Hematopoietic multipotent progenitor cell treated with erythropoietin and hydrocortisone succinate and interleukin-3 and kit ligand, for 17 days (in vitro differentiated cells): Measurements from ENCODE around the gene NCLN.
"Not testable (repeated sequence)": the region's sequence is repeated elsewhere in the genome, so short reads cannot be mapped to it uniquely, and the experiment has no call there.

Experiments used
- DNase-seq: peaks from one replicate; pipeline ENCODE4 v3.0.0-alpha.2; 2015; ENCODE audit warnings: low spot score

The NCLN gene

DNA sequence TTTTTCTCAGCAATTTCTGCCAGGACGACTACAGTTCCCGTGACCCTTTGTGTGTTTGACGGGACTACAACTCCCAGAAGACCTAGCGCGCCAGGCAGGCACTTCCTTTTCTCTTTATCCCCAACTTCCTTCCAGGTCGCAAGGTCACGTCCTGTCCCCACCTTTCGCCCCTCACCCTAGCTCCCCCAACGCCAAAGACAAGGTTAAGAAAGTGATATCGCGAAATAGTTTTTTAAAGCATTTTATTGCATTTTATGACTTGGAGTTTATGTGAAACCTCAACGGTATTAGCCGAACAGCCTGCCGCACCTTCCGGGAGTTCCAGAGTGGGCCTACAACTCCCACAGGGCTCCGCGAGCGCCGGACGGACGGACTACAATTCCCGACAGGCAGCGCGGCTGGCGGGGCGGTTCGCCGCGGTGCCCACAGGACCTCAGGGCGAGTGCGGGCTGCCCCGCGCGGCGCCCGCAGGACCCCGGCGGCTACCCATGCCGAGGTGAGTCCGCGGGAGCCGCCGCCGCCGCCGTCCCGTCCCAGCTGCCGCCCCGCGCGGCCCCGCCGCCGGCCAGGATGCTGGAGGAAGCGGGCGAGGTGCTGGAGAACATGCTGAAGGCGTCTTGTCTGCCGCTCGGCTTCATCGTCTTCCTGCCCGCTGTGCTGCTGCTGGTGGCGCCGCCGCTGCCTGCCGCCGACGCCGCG is at the start of gene NCLN:
TSS of gene NCLN (plus strand) at position 470 of the 699 bp plus-strand sequence. CDS start at position 571, 101 bp downstream.
- DNase-seq = peak; percentile 96

DNA sequence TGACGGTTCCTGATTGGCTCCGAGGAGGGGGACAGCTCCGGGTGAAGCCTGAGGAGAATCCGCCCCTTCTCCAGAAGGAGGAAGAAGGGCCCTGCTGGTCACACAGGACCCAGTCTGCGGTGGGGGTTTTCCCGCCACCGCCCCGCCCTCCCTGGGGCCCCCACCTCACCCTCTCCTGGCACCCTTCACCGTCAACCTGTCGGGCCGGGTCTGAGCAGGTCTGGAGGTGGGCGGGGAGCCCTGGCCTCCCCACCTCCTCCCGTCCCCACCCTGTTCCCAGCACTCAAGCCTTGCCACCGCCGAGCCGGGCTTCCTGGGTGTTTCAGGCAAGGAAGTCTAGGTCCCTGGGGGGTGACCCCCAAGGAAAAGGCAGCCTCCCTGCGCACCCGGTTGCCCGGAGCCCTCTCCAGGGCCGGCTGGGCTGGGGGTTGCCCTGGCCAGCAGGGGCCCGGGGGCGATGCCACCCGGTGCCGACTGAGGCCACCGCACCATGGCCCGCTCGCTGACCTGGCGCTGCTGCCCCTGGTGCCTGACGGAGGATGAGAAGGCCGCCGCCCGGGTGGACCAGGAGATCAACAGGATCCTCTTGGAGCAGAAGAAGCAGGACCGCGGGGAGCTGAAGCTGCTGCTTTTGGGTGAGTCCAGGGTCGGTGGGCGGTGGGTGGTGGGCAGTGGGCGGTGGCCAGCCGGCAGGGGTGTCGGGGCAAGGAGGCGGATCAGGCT is 49.6 kb upstream of the NCLN start, which contains the start of gene GNA15:
TSS of gene GNA15 (plus strand) at position 73 of the 723 bp plus-strand sequence. CDS start at position 491, 418 bp downstream.
- peak; percentile 12 for DNase-seq

- DNase-seq = no peak
These were observed 49.1 kb upstream of the NCLN start for GRCh38 chr19:3136684-3137055.

GRCh38 chr19:3137119-3137518 is 48.6 kb upstream of the NCLN start:
- no peak for DNase-seq

GRCh38 chr19:3138268-3138667 is 47.5 kb upstream of the NCLN start:
- no peak for DNase-seq

- no peak for DNase-seq
These were observed 45.1 kb upstream of the NCLN start for GRCh38 chr19:3140667-3141038.

- no peak for DNase-seq
These were observed 43.4 kb upstream of the NCLN start for GRCh38 chr19:3142292-3142670.

DNA sequence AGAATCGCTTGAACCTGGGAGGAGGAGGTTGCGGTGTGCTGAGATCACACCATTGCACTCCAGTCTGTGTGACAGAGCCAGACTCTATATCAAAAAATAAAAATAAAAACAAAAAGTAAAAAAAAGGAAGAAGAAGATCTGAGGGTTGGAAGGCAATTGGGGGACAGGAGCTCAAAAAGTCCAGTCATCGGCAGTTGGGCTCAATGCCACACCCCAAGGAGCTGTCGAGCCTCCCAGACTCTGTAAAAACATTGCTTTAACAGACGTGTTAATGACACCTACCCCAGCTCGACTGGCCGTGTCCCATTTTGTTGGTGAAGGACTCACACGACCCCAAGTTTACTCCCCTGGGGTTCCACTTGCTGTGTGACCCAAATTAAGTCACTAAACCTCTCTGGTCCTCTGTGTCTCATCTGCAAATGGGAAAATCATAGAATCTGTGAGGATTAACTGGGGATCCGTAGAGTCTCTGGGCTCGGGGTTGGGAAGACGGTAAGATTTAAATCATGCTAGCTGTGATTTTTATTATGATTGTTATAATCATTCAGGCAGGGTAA is 42.9 kb upstream of the NCLN start:
- no peak for DNase-seq

DNA sequence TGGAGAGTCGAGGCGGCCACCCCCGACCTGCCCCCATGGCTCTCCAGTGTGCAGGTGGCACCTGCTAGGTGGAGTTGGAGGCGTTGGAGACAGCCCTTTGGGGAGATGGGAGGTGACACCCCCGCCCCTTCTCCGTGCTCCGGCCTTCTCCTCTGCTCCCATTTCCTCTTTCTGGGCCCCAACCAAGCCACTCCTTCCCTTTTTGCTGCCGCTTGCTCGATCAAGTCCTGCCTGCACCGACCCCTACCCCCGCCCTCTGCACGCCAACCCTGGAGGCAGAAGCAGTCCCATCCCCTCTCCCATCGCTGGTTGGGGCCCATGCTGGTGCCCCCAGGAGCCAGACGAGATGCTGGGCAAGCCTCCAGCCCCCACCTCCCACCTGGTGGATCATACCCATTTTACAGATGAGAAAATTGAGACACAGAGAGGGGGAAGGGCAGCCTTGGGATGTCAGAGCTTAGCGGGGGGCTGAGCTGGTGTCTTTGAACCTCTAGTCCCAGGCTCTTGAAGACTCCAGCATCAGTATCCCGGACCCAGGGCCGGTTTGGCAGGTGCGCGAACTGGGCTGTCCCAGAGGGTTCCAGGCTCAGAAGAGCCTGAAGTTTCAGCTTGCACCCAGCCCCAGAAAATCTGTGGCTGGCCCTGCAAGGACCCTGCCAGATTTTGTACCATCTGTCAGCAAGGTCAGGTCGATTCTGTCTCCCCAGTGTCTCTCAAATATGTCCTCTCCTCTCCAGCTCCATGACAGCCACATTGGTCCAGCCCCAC is 39.6 kb upstream of the NCLN start:
- no peak for DNase-seq

DNA sequence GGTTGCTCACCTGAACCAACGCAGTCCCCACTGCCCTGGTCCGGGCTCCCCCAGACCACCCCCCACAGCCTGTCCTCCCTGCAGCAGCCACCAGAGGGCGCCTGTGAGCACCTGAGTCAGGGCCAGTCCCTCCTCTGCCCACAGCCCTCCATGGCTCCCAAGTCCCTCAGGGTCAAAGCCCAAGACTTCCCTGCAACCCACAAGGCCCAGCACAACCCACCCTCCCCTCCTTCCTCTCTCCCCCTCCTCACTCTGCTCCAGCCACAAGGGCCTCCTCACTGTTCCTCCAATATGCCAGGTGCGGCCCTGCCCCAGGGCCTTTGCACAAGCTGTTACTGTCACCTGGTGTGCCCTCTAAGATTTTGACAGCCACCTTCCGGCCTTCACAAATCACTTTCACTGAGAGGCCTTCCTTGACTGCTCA is 39.0 kb upstream of the NCLN start:
- peak; percentile 55 for DNase-seq

DNA sequence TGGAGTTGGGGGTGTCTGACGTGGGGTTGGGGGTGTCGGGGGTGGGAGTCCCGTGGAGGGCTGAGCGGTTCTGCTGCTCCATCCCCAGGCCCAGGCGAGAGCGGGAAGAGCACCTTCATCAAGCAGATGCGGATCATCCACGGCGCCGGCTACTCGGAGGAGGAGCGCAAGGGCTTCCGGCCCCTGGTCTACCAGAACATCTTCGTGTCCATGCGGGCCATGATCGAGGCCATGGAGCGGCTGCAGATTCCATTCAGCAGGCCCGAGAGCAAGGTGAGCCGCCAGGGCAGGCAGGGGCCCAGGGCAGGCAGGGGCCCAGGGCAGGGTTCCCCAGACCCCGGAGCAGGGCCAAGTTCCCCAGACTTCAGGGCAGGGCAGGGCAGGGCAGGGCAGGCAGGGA is 37.2 kb upstream of the NCLN start:
- DNase-seq = no peak

- no peak for DNase-seq
These were observed 36.6 kb upstream of the NCLN start for GRCh38 chr19:3149089-3149488.

- no peak for DNase-seq
These were observed 35.9 kb upstream of the NCLN start for GRCh38 chr19:3149526-3150505.

DNA sequence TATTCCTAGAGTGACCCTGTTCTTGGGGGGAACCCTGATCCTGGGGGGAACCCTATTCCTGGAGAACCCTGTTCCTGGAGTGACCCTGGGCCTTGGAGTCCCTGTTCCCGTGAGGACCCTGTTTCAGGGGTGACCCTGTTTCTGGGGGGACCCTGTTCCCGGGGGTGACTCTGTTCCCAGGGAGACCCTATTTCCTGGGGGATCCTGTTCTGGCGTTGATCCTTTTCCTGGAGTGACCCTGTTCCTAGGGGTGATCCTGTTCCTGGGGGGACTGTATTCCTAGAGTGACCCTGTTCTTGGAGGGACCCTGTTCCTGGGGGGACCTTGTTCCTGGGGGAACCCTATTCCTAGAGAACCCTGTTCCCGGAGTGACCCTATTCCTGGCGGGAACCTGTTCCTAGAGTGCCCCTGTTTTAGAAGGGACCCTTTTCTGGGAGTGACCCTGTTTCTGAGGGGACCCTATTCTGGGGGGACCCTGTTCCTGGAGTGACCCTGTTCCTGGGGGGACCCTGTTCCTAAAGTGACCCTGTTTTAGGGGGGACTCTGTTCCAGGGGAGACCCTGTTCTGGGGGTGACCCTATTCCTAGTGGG is 34.9 kb upstream of the NCLN start:
- no peak for DNase-seq

GRCh38 chr19:3151563-3152418 is 33.9 kb upstream of the NCLN start:
- no peak for DNase-seq

DNA sequence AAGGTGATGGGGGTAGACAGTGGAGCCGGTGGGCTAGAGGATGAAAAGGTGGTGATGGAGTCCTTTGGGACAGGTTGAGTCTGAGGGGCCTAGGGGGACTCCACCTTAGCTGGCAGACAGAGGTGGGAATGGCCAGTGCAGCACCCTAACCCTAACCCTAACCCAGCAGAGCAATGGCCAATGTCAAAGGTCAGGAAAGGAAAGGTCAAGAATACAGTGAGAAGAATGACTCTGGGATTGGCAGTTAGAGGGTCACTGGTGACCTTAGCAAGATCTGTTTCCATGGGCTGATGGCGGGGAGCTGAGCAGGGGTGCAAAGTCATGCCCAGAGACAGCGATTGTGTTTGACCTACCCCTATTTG is 33.3 kb upstream of the NCLN start:
- no peak for DNase-seq

DNA sequence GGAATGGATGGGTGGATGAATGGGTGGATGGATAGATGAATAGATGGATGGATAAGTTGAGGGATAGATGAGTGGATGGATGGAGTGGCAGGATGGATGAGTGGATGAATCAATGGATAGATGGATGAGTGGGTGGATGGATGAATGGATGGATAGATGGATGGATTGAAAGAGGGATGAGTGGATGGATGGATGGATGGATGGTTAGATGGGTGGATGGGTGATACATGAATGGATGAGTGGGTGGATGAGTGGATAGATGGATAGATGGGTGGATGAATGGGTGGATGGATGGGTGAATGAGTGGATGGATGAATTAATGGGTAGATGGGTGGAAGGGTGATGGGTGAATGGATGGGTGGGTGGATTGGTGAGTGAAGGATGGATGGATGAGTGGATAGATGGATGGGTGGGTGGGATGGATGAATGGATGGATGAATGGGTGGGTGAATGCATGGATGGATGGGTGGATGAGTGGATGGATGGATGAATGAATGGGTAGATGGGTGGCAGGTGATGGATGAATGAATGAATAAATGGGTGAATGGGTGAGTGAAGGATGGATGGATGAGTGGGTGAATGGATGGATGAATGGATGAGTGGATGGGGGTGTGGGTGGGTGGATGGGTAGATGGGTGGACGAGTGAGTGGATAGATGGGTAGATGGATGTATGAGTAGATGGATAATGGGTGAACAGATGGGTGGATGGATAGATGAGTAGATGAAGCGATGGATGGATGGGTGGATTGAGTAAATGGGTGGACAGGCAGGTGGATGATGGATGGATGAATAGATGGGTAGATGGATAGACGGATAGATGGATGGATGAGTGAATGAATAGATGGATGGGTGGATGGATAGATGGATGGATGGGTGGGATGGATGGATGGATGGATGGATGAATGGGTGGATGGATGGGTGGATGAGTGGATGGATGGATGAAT is 32.2 kb upstream of the NCLN start:
- no peak for DNase-seq

DNA sequence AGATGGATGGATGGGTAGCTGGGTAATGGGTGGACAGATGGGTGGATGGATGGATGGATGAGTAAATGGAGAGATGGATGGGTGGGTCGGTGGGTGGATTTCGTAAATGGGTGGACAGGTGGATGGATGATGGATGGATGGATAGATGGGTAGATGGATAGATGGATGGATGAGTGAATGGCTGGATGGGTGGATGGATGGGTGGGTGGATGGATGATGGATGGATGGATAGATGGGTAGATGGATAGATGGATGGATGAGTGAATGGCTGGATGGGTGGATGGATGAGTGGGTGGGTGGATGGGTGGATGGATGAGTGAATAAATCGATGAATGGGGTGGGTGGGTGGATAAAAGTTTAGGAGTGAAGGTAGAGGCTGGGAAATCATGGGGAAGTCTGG is 31.3 kb upstream of the NCLN start:
- DNase-seq = not testable (repeated sequence)
